ENCODE results near the gene TSEN2. TPM values are rescaled to one million over a fixed set of nuclear protein-coding genes. Genes with fewer than 3 reads are reported as not detected.

Gene TSEN2
- total RNA-seq, 1 donor from 2014 or later = 8.7 TPM

DNA sequence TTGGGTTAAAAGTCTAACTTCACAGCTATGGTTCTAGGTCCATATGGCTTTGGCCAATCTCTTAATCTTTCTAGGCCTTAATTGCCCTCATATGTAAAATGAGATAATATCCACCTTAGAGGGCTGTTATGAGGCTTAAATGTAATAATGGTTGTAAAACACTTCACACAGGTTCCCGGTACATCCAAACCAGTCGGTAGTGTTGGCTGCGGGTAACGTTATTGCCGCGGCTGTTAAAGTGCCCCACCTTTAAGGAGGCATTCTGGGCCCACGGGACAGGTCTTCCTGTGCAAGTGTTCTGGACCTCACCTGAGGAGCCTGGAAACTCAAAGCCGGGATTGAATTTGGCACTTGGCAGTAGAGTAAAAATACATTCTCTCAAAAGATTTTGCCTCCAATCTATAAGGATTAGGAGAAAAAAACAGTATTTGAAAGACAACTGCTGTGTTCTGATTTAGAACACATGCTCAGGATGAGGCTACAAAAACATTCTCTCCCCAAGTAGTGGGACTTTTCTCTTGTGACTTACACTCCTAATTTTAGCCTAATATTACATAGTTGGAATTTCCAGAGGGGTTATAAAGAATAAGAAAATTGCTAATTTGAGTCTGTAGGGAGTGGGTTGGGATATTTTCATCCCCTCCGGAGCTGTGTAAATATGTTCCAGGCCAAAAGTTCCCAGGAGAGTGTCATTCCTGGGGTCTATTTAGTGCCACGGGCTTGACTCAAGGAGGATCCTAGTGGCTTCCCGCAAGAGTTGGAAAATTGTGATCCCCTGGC is 44.9 kb upstream of the TSEN2 start:
- no peaks in the 10 kb centered on the region for H3K4me1 Mint-ChIP-seq (ENCODE audit: unreplicated experiment)
- peaks cover 4% of the 10 kb centered on the region for H3K27me3 Mint-ChIP-seq (ENCODE audit: unreplicated experiment)
- no peak overlapping the region for H3K27ac Mint-ChIP-seq (ENCODE audit: unreplicated experiment)
- no peaks in the 10 kb centered on the region for H3K9me3 Mint-ChIP-seq (ENCODE audit: unreplicated experiment)
- no peak overlapping the region for H3K4me3 Mint-ChIP-seq (ENCODE audit: unreplicated experiment)
- no peak for TF ChIP-seq CTCF (IDR thresholded peaks at IDR 0.05; ENCODE audit: unreplicated experiment)
- no peaks in the 10 kb centered on the region for H3K36me3 Mint-ChIP-seq (ENCODE audit: low read depth, unreplicated experiment)
- DNase-seq (ENCODE audit: low spot score) = no peak

DNA sequence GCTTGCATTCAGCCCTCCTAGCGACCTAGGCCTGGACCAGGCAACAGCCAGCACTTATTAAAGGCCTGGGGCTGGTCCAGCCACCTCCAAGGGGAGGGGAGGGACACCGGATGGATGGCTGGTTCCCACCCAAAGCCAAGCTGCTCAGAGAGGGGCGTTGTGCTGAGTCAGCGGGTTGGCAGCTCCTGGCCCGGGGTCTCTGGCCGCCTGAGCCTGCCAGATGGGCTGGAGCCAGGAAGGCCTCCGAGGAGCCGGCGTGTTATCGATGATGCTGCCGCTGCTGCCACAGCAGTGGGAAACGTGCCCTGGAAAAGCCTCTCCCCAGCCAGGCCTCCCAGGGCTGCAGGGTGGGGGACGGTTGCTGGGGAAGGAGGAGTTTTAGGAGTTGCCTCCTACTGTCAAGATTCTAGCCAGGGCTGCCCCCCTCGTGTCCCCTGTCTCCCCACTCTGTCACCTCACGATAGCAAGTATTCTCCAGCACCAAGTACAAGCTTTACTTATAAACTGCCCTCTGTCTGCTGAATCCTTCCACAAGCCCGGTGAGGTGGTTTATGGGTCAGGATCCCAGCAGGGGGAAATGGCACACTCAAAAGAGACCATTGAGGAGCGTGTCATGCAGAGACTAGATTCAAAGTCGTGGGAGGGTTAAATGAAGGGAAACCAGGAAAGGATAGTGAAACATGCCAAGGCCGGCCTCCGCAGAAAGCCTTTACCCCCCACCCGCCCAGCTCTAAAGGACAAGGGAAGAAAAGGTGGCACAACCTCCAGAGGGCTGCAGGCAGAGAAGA is 43.2 kb upstream of the TSEN2 start:
- no peak for TF ChIP-seq CTCF (IDR thresholded peaks at IDR 0.05; ENCODE audit: unreplicated experiment)
- DNase-seq (ENCODE audit: low spot score) = no peak
- peaks cover 5% of the 10 kb centered on the region for H3K4me1 Mint-ChIP-seq (ENCODE audit: unreplicated experiment)
- H3K4me3 Mint-ChIP-seq (ENCODE audit: unreplicated experiment) = no peak overlapping the region
- H3K27ac Mint-ChIP-seq (ENCODE audit: unreplicated experiment) = no peak overlapping the region
- H3K36me3 Mint-ChIP-seq (ENCODE audit: low read depth, unreplicated experiment) = no peaks in the 10 kb centered on the region
- H3K9me3 Mint-ChIP-seq (ENCODE audit: unreplicated experiment) = no peaks in the 10 kb centered on the region
- H3K27me3 Mint-ChIP-seq (ENCODE audit: unreplicated experiment) = peaks cover 4% of the 10 kb centered on the region

DNA sequence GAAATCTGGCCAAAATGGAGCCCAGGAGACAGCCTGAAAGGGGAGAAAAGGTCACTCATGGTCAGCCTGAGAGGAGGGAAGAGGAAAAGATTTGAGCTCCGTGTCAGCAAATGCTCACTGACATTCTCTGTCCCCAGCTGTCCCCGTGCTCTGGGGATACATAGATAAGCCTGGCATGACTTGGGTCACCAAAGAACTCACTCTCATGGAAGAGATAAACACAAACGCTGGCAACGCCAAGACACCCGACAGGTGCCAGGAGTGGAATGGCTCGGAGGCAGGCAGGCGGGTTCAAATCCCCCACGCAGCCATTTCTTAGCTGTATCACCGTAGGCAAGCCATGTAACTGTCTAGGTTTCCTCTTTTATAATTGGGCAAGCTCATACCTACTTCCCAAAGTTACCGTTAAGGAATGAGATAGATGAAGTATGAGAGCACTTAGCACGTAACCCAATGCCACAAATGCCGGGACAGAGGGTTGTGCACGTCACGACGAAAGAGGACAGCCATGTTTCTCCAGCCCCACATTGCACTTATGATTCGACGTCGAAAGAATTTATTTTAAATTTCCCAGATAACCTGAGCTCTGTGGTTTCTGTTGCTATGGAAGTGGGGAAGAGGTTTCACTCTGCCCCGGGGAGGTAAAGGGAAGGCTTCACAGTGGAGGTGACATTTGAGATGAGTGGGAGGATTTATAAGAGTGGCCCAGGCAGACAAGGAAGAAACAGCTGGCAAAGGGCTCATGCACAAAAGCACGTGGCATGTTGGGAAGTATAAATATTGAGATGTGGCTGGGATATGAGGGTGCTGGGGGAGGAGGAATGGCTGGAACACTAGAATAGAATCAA is 41.4 kb upstream of the TSEN2 start:
- H3K9me3 Mint-ChIP-seq (ENCODE audit: unreplicated experiment) = no peaks in the 10 kb centered on the region
- H3K27ac Mint-ChIP-seq (ENCODE audit: unreplicated experiment) = no peak overlapping the region
- H3K27me3 Mint-ChIP-seq (ENCODE audit: unreplicated experiment) = peaks cover 6% of the 10 kb centered on the region
- H3K4me3 Mint-ChIP-seq (ENCODE audit: unreplicated experiment) = no peak overlapping the region
- TF ChIP-seq CTCF (IDR thresholded peaks at IDR 0.05; ENCODE audit: unreplicated experiment) = no peak
- H3K36me3 Mint-ChIP-seq (ENCODE audit: low read depth, unreplicated experiment) = no peaks in the 10 kb centered on the region
- DNase-seq (ENCODE audit: low spot score) = no peak
- H3K4me1 Mint-ChIP-seq (ENCODE audit: unreplicated experiment) = peaks cover 5% of the 10 kb centered on the region

DNA sequence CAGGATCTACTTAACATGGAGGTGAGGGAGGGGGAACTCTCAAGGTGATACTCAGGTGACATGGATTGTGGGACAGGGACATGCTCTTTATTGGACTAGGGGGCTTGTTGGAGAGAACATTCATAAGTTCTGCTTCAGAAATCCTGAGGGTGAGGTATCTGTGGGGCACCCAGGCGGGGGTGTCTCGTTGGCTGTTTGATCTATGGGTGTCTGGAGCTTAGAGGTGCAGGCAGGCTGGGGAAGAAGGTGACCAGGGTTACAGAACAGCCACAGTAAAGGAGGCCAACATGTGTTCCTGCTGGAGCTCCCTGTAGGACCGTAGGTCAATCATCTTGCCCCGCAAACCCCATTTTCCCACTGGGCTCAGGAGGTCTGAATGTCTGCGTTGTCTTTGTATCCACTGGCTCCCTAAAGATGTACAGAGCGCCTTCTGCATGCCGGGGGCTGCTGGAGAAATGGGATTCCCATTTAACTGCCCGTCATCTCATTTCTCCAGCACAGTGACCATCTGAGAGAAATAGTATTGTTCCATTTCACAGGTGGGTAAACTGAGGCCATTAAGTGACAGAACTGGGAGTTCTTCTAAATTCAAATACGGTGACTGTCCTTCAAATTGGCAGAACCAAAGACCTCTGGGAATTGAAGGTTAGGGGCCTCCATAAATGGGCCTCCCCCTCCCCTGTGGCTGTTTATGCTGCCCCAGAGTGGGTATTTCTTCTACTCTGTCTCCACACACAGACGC is 40.3 kb upstream of the TSEN2 start:
- peaks cover 8% of the 10 kb centered on the region for H3K27me3 Mint-ChIP-seq (ENCODE audit: unreplicated experiment)
- no peak for DNase-seq (ENCODE audit: low spot score)
- no peak overlapping the region for H3K4me3 Mint-ChIP-seq (ENCODE audit: unreplicated experiment)
- H3K36me3 Mint-ChIP-seq (ENCODE audit: low read depth, unreplicated experiment) = no peaks in the 10 kb centered on the region
- TF ChIP-seq CTCF (IDR thresholded peaks at IDR 0.05; ENCODE audit: unreplicated experiment) = no peak
- no peak overlapping the region for H3K27ac Mint-ChIP-seq (ENCODE audit: unreplicated experiment)
- H3K4me1 Mint-ChIP-seq (ENCODE audit: unreplicated experiment) = peaks cover 5% of the 10 kb centered on the region
- H3K9me3 Mint-ChIP-seq (ENCODE audit: unreplicated experiment) = no peaks in the 10 kb centered on the region
